Astrocyte (in vitro differentiated cells and primary cell): Measurements from ENCODE around the gene TFG. TPM values are rescaled to one million over a fixed set of nuclear protein-coding genes. Genes with fewer than 3 reads are reported as not detected.

Source experiments
- DNase-seq: peaks from one replicate; pipeline ENCODE4 v3.0.0-alpha.2; 2010; ENCODE audit warnings: low read depth
- FAIRE-seq: peaks from 2 replicates; lab custom pipeline; 2011; peaks lifted over from hg19 to GRCh38; lab: Jason Lieb, UNC
- H2AFZ ChIP-seq: 2 replicates; pipeline ENCODE4 v1.6.0; 2012; ENCODE audit warnings: low read depth, low read length, inconsistent platforms
- H3K27ac ChIP-seq: 2 replicates; pipeline ENCODE4 v1.5.1; 2011; ENCODE audit warnings: low read depth, low read length, inconsistent platforms
- H3K27me3 ChIP-seq: 2 replicates; pipeline ENCODE4 v1.6.0; 2011; ENCODE audit warnings: low read length, inconsistent platforms; ENCODE audit not compliant: insufficient read depth
- H3K36me3 ChIP-seq: 2 replicates; pipeline ENCODE4 v1.5.1; 2011; ENCODE audit warnings: low read length, inconsistent platforms; ENCODE audit not compliant: insufficient read depth
- H3K4me1 ChIP-seq: 2 replicates; pipeline ENCODE4 v1.5.1; 2011; ENCODE audit warnings: low read length, inconsistent platforms; ENCODE audit not compliant: insufficient read depth
- H3K4me2 ChIP-seq: 2 replicates; pipeline ENCODE4 v1.6.0; 2012; ENCODE audit warnings: low read length, inconsistent platforms
- H3K4me3 ChIP-seq: 2 replicates; pipeline ENCODE4 v1.5.1; 2011; ENCODE audit warnings: low read depth, mild to moderate bottlenecking, low read length, inconsistent platforms; ENCODE audit not compliant: insufficient read depth
- H3K79me2 ChIP-seq: 2 replicates; pipeline ENCODE4 v1.6.0; 2012; ENCODE audit warnings: mild to moderate bottlenecking, low read length, inconsistent platforms; ENCODE audit not compliant: insufficient read depth
- H3K9ac ChIP-seq: 2 replicates; pipeline ENCODE4 v1.6.0; 2012; ENCODE audit warnings: mild to moderate bottlenecking, low read length, inconsistent platforms
- H3K9me3 ChIP-seq: 2 replicates; pipeline ENCODE4 v1.5.1; 2012; ENCODE audit warnings: low read depth, mild to moderate bottlenecking, low read length, inconsistent platforms; ENCODE audit not compliant: insufficient read depth
- H4K20me1 ChIP-seq: 2 replicates; pipeline ENCODE4 v1.6.0; 2012; ENCODE audit warnings: low read length, inconsistent platforms; ENCODE audit not compliant: insufficient read depth
- H3K27ac Mint-ChIP-seq: one replicate; pipeline ENCODE4 v1.8.0; 2021; ENCODE audit warnings: mild to moderate bottlenecking, mixed read lengths; ENCODE audit not compliant: unreplicated experiment
- H3K27me3 Mint-ChIP-seq: one replicate; pipeline ENCODE4 v1.8.0; 2021; ENCODE audit warnings: low read depth, mixed read lengths; ENCODE audit not compliant: unreplicated experiment
- H3K36me3 Mint-ChIP-seq: one replicate; pipeline ENCODE4 v1.8.0; 2021; ENCODE audit warnings: low read depth, mixed read lengths; ENCODE audit not compliant: unreplicated experiment
- H3K4me1 Mint-ChIP-seq: one replicate; pipeline ENCODE4 v1.8.0; 2021; ENCODE audit warnings: low read depth, mixed read lengths; ENCODE audit not compliant: unreplicated experiment
- H3K4me3 Mint-ChIP-seq: one replicate; pipeline ENCODE4 v1.8.0; 2021; ENCODE audit warnings: mild to moderate bottlenecking, moderate library complexity, mixed read lengths; ENCODE audit not compliant: unreplicated experiment
- H3K9me3 Mint-ChIP-seq: one replicate; pipeline ENCODE4 v1.8.0; 2021; ENCODE audit warnings: mild to moderate bottlenecking, mixed read lengths; ENCODE audit not compliant: unreplicated experiment
- CTCF ChIP-seq: IDR thresholded peaks from 2 replicates; pipeline ENCODE4 v1.5.1; 2011; ENCODE audit warnings: low read depth, mild to moderate bottlenecking, inconsistent platforms, low read length, moderate library complexity; ENCODE audit not compliant: insufficient read depth
- EZH2 ChIP-seq: IDR thresholded peaks from 2 replicates; pipeline ENCODE4 v1.6.1; 2012; ENCODE audit warnings: mild to moderate bottlenecking, low read length, inconsistent platforms; ENCODE audit not compliant: insufficient read depth
- total RNA-seq: library from RNA; stranded (reverse); gene quantifications from 2 replicates; pipeline ENCODE4 v1.2.1, GENCODE V29; 2021

Gene TFG
- total RNA-seq, 1 donor from 2014 or later: 155 TPM

GRCh38 chr3:100698736-100699135, 10.6 kb upstream of the TFG start:
- Histone ChIP-seq H4K20me1 (no peaks in the 10 kb centered on the region), H3K27me3 (no peaks in the 10 kb centered on the region), H3K9me3 (no peaks in the 10 kb centered on the region), H3K27ac (no peak overlapping the region), H3K4me1 (no peaks in the 10 kb centered on the region), H3K79me2 (no peaks in the 10 kb centered on the region), H2AFZ (no peak overlapping the region), H3K36me3 (no peaks in the 10 kb centered on the region), H3K4me3 (no peak overlapping the region), H3K4me2 (no peak overlapping the region), H3K9ac (no peak overlapping the region)
- Mint-ChIP-seq H3K36me3 (no peaks in the 10 kb centered on the region), H3K4me1 (no peaks in the 10 kb centered on the region), H3K27ac (no peak overlapping the region), H3K9me3 (no peaks in the 10 kb centered on the region), H3K27me3 (peaks cover 2% of the 10 kb centered on the region), H3K4me3 (no peak overlapping the region)
- TF ChIP-seq CTCF (no peak), EZH2 (no peak)
- FAIRE-seq (no peak), DNase-seq (no peak)

DNA sequence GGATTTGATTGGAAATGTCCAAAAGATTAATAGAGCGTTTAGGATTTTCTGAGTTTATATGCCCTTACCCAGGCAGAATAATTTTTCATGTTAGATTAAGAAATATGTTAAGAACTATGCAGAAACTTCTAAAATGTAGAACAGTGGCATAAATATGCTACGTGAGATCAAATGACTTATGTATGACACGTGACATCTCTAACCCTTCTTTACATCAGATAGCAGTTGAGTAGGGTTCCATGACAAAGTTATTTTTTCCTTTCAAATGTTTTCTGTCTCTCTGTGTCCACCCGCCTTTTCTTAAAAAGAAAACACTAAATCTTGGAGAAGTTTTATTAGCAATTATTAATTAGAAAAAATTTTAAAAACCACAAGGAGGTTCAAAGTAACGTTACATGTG, 8.6 kb upstream of the TFG start:
- Histone ChIP-seq H3K4me2 (no peak overlapping the region), H3K79me2 (no peaks in the 10 kb centered on the region), H3K9ac (no peak overlapping the region), H3K36me3 (no peaks in the 10 kb centered on the region), H4K20me1 (no peaks in the 10 kb centered on the region), H3K9me3 (no peaks in the 10 kb centered on the region), H3K27me3 (no peaks in the 10 kb centered on the region), H3K4me1 (no peaks in the 10 kb centered on the region), H3K27ac (no peak overlapping the region), H2AFZ (no peak overlapping the region), H3K4me3 (no peak overlapping the region)
- no peak overlapping the region for H3K4me3 Mint-ChIP-seq
- no peak overlapping the region for H3K27ac Mint-ChIP-seq
- peaks cover 8% of the 10 kb centered on the region for H3K27me3 Mint-ChIP-seq
- no peak for FAIRE-seq
- DNase-seq: no peak
- TF ChIP-seq EZH2 (no peak), CTCF (no peak)
- H3K36me3 Mint-ChIP-seq: no peaks in the 10 kb centered on the region
- H3K4me1 Mint-ChIP-seq: no peaks in the 10 kb centered on the region
- no peaks in the 10 kb centered on the region for H3K9me3 Mint-ChIP-seq

DNA sequence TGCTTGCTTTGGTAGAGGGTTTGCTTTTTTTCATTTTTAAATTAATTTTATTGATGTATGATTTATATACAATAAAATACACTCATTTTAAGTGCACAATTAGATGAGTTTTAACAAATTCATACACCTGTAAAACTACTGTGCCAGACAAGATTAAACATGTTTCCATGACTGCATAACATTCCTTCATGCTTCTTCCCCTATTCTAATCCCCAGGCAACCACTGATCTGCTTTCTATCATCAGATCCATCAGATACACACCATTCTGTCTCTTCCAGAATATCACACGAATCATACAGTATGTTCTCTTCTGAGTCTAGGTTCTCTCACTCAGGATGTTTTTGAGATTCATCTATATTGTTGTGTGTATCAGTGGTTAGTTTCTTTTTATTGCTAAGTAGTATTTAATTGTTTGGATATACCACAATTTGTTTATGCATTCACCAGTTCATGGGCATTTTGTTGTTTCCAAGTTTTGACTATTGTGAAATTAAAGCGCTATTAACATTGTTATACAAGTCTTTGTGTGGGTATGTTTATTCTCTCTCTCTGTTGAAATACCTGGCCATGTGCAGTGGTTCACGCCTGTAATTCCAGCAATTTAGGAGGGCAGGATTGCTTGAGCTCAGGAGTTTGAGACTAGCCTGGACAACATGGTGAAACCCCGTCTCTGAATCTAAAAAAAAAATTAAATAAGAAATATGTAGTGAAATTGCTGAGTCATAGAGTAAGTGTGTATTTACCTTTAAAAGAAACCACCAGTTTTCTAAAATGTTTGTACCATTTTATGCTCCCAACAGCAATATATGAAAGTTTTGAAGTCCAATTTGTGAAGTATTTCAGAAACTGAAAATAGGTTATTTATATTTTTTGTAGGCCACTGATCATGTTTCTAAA, 7.0 kb upstream of the TFG start:
- no peak for DNase-seq
- no peaks in the 10 kb centered on the region for H3K4me1 Mint-ChIP-seq
- peak overlapping the region; percentile 30 for H3K27ac Mint-ChIP-seq
- Histone ChIP-seq H4K20me1 (no peaks in the 10 kb centered on the region), H2AFZ (no peak overlapping the region), H3K27ac (no peak overlapping the region), H3K79me2 (no peaks in the 10 kb centered on the region), H3K4me1 (no peaks in the 10 kb centered on the region), H3K9me3 (no peaks in the 10 kb centered on the region), H3K4me3 (no peak overlapping the region), H3K4me2 (no peak overlapping the region), H3K36me3 (no peaks in the 10 kb centered on the region), H3K27me3 (no peaks in the 10 kb centered on the region), H3K9ac (no peak overlapping the region)
- H3K27me3 Mint-ChIP-seq: peaks cover 19% of the 10 kb centered on the region
- no peaks in the 10 kb centered on the region for H3K36me3 Mint-ChIP-seq
- TF ChIP-seq CTCF (no peak), EZH2 (no peak)
- no peak for FAIRE-seq
- no peak overlapping the region for H3K4me3 Mint-ChIP-seq
- no peaks in the 10 kb centered on the region for H3K9me3 Mint-ChIP-seq
